ENCODE measurements around the gene LYZL1.
"Not testable (repeated sequence)": the region's sequence is repeated elsewhere in the genome, so short reads cannot be mapped to it uniquely, and the experiment has no call there.

GRCh38 chr10:29337526-29337925, 48.7 kb downstream of the LYZL1 start:
- TF ChIP-seq, protein P1, sequence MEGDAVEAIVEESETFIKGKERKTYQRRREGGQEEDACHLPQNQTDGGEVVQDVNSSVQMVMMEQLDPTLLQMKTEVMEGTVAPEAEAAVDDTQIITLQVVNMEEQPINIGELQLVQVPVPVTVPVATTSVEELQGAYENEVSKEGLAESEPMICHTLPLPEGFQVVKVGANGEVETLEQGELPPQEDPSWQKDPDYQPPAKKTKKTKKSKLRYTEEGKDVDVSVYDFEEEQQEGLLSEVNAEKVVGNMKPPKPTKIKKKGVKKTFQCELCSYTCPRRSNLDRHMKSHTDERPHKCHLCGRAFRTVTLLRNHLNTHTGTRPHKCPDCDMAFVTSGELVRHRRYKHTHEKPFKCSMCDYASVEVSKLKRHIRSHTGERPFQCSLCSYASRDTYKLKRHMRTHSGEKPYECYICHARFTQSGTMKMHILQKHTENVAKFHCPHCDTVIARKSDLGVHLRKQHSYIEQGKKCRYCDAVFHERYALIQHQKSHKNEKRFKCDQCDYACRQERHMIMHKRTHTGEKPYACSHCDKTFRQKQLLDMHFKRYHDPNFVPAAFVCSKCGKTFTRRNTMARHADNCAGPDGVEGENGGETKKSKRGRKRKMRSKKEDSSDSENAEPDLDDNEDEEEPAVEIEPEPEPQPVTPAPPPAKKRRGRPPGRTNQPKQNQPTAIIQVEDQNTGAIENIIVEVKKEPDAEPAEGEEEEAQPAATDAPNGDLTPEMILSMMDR (IDR thresholded peaks at IDR 0.05), result not testable (repeated sequence)
- not testable (repeated sequence) for TF ChIP-seq POLR2A (IDR thresholded peaks at IDR 0.05)

Data from right lobe of liver (tissue), 4 donors.